Sigmoid colon (tissue), 4 donors: ENCODE results near the gene CHST6.
"Not testable (repeated sequence)": the region's sequence is repeated elsewhere in the genome, so short reads cannot be mapped to it uniquely, and the experiment has no call there.

Source experiments
- CTCF ChIP-seq, 4 experiments: fragments of 450-650 bp in 3 of 4; fragments of 200-600 bp in 1 of 4; IDR thresholded peaks; one replicate each; pipeline ENCODE4 v1.5.1; 2016 to 2019; ENCODE audit warnings: antibody characterized with exemption in 4 of 4, mild to moderate bottlenecking in 3 of 4, moderate library complexity in 2 of 4
- EP300 ChIP-seq, 4 donors: sonication (generic); formaldehyde crosslinking; IDR thresholded peaks; one replicate each; pipeline ENCODE4 v1.6.1; 2017; ENCODE audit warnings: antibody characterized with exemption in 4 of 4
- POLR2A ChIP-seq, 2 donors: fragments of 450-650 bp; IDR thresholded peaks; one replicate each; pipeline ENCODE4 v1.6.1; 2016; ENCODE audit warnings: antibody characterized with exemption in 2 of 2, mild to moderate bottlenecking in 2 of 2, moderate library complexity in 2 of 2

DNA sequence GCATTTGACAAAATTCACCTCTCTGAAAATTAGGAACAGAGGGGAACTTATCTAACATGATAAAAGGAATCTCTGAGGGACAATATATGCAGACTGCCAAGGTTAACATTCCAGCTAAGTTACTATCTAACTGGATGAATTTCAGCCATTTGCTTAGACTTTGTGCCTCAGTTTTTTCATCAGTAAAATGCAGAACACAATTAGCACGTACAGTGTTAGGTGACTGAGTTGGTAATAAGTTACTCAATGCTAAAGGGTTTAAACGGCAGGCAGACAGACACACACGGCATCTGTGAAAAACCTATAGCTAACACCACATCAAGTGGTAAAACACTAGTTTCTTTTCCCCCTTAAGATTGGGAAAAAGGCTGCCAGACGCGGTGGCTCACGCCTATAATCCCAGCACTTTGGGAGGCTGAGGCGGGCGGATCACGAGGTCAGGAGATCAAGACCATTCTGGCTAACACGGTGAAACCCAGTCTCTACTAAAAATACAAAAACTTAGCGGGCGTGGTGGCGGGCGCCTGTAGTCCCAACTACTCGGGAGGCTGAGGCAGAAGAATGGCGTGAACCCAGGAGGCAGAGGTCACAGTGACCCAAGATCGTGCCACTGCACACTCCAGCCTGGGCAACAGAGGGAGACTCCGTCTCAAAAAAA, 71.0 kb downstream of the CHST6 start:
- not testable (repeated sequence) for TF ChIP-seq CTCF, EP300, POLR2A (IDR thresholded peaks at IDR 0.05)
